B cell (primary cell): ENCODE measurements around the gene POLR3B.

Experiments
- CTCF ChIP-seq: fragments of 200-600 bp; IDR thresholded peaks from one replicate; pipeline ENCODE4 v1.8.0; 2022; ENCODE audit warnings: antibody characterized with exemption, mild to moderate bottlenecking
- EZH2 ChIP-seq: IDR thresholded peaks from 2 replicates; pipeline ENCODE4 v1.6.1; 2012; ENCODE audit warnings: borderline replicate concordance, low read depth, mild to moderate bottlenecking, moderate library complexity, low read length; ENCODE audit not compliant: insufficient read depth, poor library complexity, severe bottlenecking

- TF ChIP-seq CTCF: no peak
- TF ChIP-seq EZH2: no peak
These were observed 34.0 kb upstream of the POLR3B start for GRCh38 chr12:106323537-106323936.
